HepG2 (cell line): ENCODE measurements around the gene WBP1. TPM values are rescaled to one million over a fixed set of nuclear protein-coding genes. Genes with fewer than 3 reads are reported as not detected.

ENCODE experiments used
- ARID2 ChIP-seq: sonication (generic); formaldehyde crosslinking; IDR thresholded peaks from 2 replicates; pipeline ENCODE4 v1.8.1; 2022; ENCODE audit warnings: mild to moderate bottlenecking, missing genetic modification reagents, borderline replicate concordance
- CHD2 ChIP-seq: IDR thresholded peaks from 2 replicates; pipeline ENCODE4 v1.6.1; 2011; ENCODE audit warnings: low read depth, low read length, improper control_type of control experiment
- CREBL2 ChIP-seq: sonication (generic); formaldehyde crosslinking; IDR thresholded peaks from 2 replicates; pipeline ENCODE4 v1.8.1; 2023; ENCODE audit warnings: missing genetic modification reagents, mild to moderate bottlenecking, borderline replicate concordance
- E2F1 ChIP-seq: sonication (generic); formaldehyde crosslinking; IDR thresholded peaks from 2 replicates; pipeline ENCODE4 v1.5.0; 2020; ENCODE audit warnings: missing genetic modification reagents
- ERF ChIP-seq: IDR thresholded peaks from 2 replicates; pipeline ENCODE4 v1.6.1; 2018; ENCODE audit warnings: missing biosample characterization, missing genetic modification reagents
- HBP1 ChIP-seq: IDR thresholded peaks from 2 replicates; pipeline ENCODE4 v1.6.1; 2016; ENCODE audit warnings: low read depth, control low read depth
- KMT2A ChIP-seq: sonication (generic); formaldehyde crosslinking; IDR thresholded peaks from 2 replicates; pipeline ENCODE4 v1.4.0; 2020; ENCODE audit warnings: missing genetic modification reagents
- NAIF1 ChIP-seq: sonication (generic); formaldehyde crosslinking; IDR thresholded peaks from 2 replicates; pipeline ENCODE4 v1.5.0; 2020; ENCODE audit warnings: mild to moderate bottlenecking, missing genetic modification reagents, borderline replicate concordance
- PATZ1 ChIP-seq: sonication (generic); formaldehyde crosslinking; IDR thresholded peaks from 2 replicates; pipeline ENCODE4 v1.4.0; 2020; ENCODE audit warnings: missing genetic modification reagents
- RNF219 ChIP-seq: sonication (generic); formaldehyde crosslinking; IDR thresholded peaks from 2 replicates; pipeline ENCODE4 v1.5.0; 2020; ENCODE audit warnings: mild to moderate bottlenecking, missing genetic modification reagents
- SRY ChIP-seq: sonication (generic); formaldehyde crosslinking; IDR thresholded peaks from 2 replicates; pipeline ENCODE4 v1.8.0; 2022; ENCODE audit warnings: mild to moderate bottlenecking, missing genetic modification reagents
- TARDBP ChIP-seq: sonication (generic); formaldehyde crosslinking; IDR thresholded peaks from 2 replicates; pipeline ENCODE4 v1.8.0; 2022; ENCODE audit warnings: mild to moderate bottlenecking, missing genetic modification reagents
- TIGD3 ChIP-seq: sonication (generic); formaldehyde crosslinking; IDR thresholded peaks from 2 replicates; pipeline ENCODE4 v1.5.1; 2020; ENCODE audit warnings: mild to moderate bottlenecking, missing genetic modification reagents, borderline replicate concordance
- ZNF232 ChIP-seq: sonication (generic); formaldehyde crosslinking; IDR thresholded peaks from 2 replicates; pipeline ENCODE4 v1.4.0; 2020; ENCODE audit warnings: missing genetic modification reagents, borderline replicate concordance
- ZNF383 ChIP-seq: sonication (generic); formaldehyde crosslinking; IDR thresholded peaks from 2 replicates; pipeline ENCODE4 v1.4.0; 2020; ENCODE audit warnings: missing genetic modification reagents, mild to moderate bottlenecking, borderline replicate concordance
- ZNF543 ChIP-seq: sonication (generic); formaldehyde crosslinking; IDR thresholded peaks from 2 replicates; pipeline ENCODE4 v1.4.0; 2020; ENCODE audit warnings: mild to moderate bottlenecking, missing genetic modification reagents
- ZNF562 ChIP-seq: sonication (generic); formaldehyde crosslinking; IDR thresholded peaks from 2 replicates; pipeline ENCODE4 v1.8.0; 2022; ENCODE audit warnings: missing genetic modification reagents, borderline replicate concordance
- ZNF589 ChIP-seq: sonication (generic); formaldehyde crosslinking; conservative IDR thresholded peaks from 2 replicates; pipeline ENCODE4 v1.8.0; 2022; ENCODE audit warnings: mild to moderate bottlenecking, moderate library complexity, missing genetic modification reagents
- ZSCAN29 ChIP-seq: sonication (generic); formaldehyde crosslinking; conservative IDR thresholded peaks from 2 replicates; pipeline ENCODE4 v1.4.0; 2020; ENCODE audit warnings: mild to moderate bottlenecking, missing genetic modification reagents
- polyA plus RNA-seq, 8 experiments: library from polyadenylated mRNA; depleted of rRNA in 3 of 8; stranded (reverse) in 7 of 8; unstranded in 1 of 8; fragments of >200 nt; fragmentation: Illumina TruSeq in 4 of 8; extraction: Trizol in 4 of 8; gene quantifications; 2 replicates each; pipeline versions ENCODE4 v1.2.1 to v1.2.3, GENCODE V29; 2011 to 2016; ENCODE audit warnings: low read depth in 4 of 8, missing spikeins in 1 of 8, mixed read lengths in 1 of 8; ENCODE audit not compliant: insufficient read depth in 1 of 8
- total RNA-seq, 5 experiments: library from RNA; depleted of rRNA; stranded (reverse); fragments of >200 nt; fragmentation: Illumina TruSeq; extraction: Trizol; gene quantifications; 2 replicates each; pipeline ENCODE4 v1.2.3, GENCODE V29; 2016; ENCODE audit warnings: low read depth in 1 of 5

WBP1 gene
- total and polyA plus RNA-seq, 2 of the 13 experiments (the other 11 are each of a cell fraction or from before 2014, with no cell fraction given): 38.8 to 85.7 TPM

- TF ChIP-seq PATZ1 (CRISPR knock-in tag) (peak; percentile 84; the same call in 1 of the 2 replicates), RNF219 (no peak; the same call in 1 of the 2 replicates), NAIF1 (CRISPR knock-in tag) (no peak; the same call in 1 of the 2 replicates), CREBL2 (CRISPR knock-in tag) (peak; percentile 84; the same call in 1 of the 2 replicates), ZNF232 (CRISPR knock-in tag) (peak; percentile 92; the same call in 1 of the 2 replicates), ZNF383 (CRISPR knock-in tag) (peak; percentile 67; the same call in 1 of the 2 replicates), TARDBP (CRISPR knock-in tag) (0 out of 2 replicates have a peak, but pooled peaks have one; percentile 14), HBP1 (CRISPR knock-in tag) (no peak; the same call in 1 of the 2 replicates), E2F1 (CRISPR knock-in tag) (peak; percentile 79), TIGD3 (CRISPR knock-in tag) (peak; percentile 60; the same call in 1 of the 2 replicates), CHD2 (no peak), ARID2 (CRISPR knock-in tag) (peak; percentile 81; the same call in 1 of the 2 replicates), ZNF589 (peak; percentile 21; the same call in 1 of the 2 replicates), ZSCAN29 (CRISPR knock-in tag) (no peak; the same call in 1 of the 2 replicates), ERF (CRISPR knock-in tag) (no peak; the same call in 1 of the 2 replicates), SRY (CRISPR knock-in tag) (0 out of 2 replicates have a peak, but pooled peaks have one; percentile 20), ZNF543 (CRISPR knock-in tag) (peak; percentile 96; the same call in 1 of the 2 replicates), KMT2A (CRISPR knock-in tag) (no peak; the same call in 1 of the 2 replicates), ZNF562 (CRISPR knock-in tag) (no peak)
Measured at GRCh38 chr2:74481961-74482800, 23.9 kb downstream of the WBP1 start (continued).
